HG02623 (cell line): ENCODE measurements around the gene TRANK1.

Source experiments
- ATAC-seq: cut with Tn5 transposase; IDR thresholded peaks from one replicate; pipeline ENCODE4 v1.9.1; 2021; ENCODE audit warnings: moderate library complexity; ENCODE audit not compliant: unreplicated experiment

TRANK1 gene

GRCh38 chr3:36804295-36805055 is 140.4 kb downstream of the TRANK1 start:
- no peak for ATAC-seq

GRCh38 chr3:36803091-36803791 is 141.6 kb downstream of the TRANK1 start:
- no peak for ATAC-seq

GRCh38 chr3:36800533-36801116 is 144.2 kb downstream of the TRANK1 start:
- no peak for ATAC-seq

- ATAC-seq: no peak
Observed at GRCh38 chr3:36796881-36797280, 148.0 kb downstream of the TRANK1 start.

- no peak for ATAC-seq
Observed at GRCh38 chr3:36796161-36796560, 148.7 kb downstream of the TRANK1 start.

GRCh38 chr3:36795622-36796021 is 149.2 kb downstream of the TRANK1 start:
- ATAC-seq: no peak

GRCh38 chr3:36792342-36792741 is 152.5 kb downstream of the TRANK1 start:
- no peak for ATAC-seq

- ATAC-seq: no peak
Observed at GRCh38 chr3:36790765-36791164, 154.1 kb downstream of the TRANK1 start.

- no peak for ATAC-seq
Observed at GRCh38 chr3:36786921-36787890, 157.6 kb downstream of the TRANK1 start.

- ATAC-seq: no peak
Observed at GRCh38 chr3:36784138-36784635, 160.7 kb downstream of the TRANK1 start.

- ATAC-seq: no peak
Observed at GRCh38 chr3:36777424-36778218, 167.2 kb downstream of the TRANK1 start.
